Effector memory CD4-positive, alpha-beta T cell (primary cell): ENCODE results near the gene TSPAN16.

Source experiments
- DNase-seq, 3 donors: peaks; one replicate each; pipeline ENCODE4 v3.0.0-alpha.2; 2020
- H3K27ac ChIP-seq: 2 replicates; pipeline ENCODE4 v1.7.0; 2013; ENCODE audit warnings: mild to moderate bottlenecking, low read length, moderate library complexity; ENCODE audit not compliant: insufficient read depth, poor library complexity, severe bottlenecking
- H3K27me3 ChIP-seq: replicated peaks from 2 replicates; pipeline ENCODE4 v1.7.0; 2013; ENCODE audit warnings: mild to moderate bottlenecking, low read length; ENCODE audit not compliant: insufficient read depth, control insufficient read depth, poor library complexity, severe bottlenecking
- H3K36me3 ChIP-seq: 2 replicates; pipeline ENCODE4 v1.7.0; 2013; ENCODE audit warnings: mild to moderate bottlenecking, low read length, moderate library complexity; ENCODE audit not compliant: control insufficient read depth, insufficient read depth
- H3K4me1 ChIP-seq: 2 replicates; pipeline ENCODE4 v1.7.0; 2013; ENCODE audit warnings: low read length, mild to moderate bottlenecking; ENCODE audit not compliant: control insufficient read depth, insufficient read depth, poor library complexity, severe bottlenecking
- H3K4me3 ChIP-seq: 2 replicates; pipeline ENCODE4 v1.7.0; 2013; ENCODE audit warnings: low read length, low read depth, mild to moderate bottlenecking; ENCODE audit not compliant: insufficient read depth, poor library complexity, severe bottlenecking
- H3K9me3 ChIP-seq: 2 replicates; pipeline ENCODE4 v1.7.0; 2013; ENCODE audit warnings: mild to moderate bottlenecking, low read length, moderate library complexity; ENCODE audit not compliant: control insufficient read depth
- total RNA-seq, 3 donors: gene quantifications; one replicate each; lab custom pipeline; 2026; lab: John Stamatoyannopoulos, UW

TSPAN16 gene, protein sequence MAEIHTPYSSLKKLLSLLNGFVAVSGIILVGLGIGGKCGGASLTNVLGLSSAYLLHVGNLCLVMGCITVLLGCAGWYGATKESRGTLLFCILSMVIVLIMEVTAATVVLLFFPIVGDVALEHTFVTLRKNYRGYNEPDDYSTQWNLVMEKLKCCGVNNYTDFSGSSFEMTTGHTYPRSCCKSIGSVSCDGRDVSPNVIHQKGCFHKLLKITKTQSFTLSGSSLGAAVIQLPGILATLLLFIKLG
- 0 reads per million in 3 donors for total RNA-seq

DNA sequence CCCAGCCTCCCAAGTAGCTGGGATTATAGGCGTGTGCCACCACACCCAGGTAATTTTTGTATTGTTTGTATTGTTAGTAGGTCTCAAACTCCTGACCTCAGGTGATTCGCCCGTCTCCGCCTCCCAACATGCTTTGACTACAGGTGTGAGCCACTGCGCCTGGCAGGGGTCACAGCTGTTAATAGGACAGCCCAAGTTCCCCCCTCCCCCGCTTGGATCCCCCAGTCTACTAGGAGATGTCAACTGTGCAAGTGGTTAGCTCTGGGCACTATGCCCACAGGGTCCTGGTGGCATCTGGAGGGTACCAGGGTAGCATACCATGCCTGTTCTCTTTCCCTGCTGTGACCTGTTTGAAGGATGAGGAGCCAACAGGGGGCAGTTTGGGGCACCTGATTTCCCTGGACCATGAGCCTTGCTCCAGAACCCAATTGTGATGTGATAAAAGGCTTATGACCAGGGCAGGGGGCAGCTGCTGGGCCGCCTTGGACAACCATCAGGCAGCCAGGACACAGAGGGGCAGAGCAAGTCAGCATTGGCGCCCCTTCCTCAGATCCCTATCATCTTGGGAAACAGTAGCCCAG lies at the start of gene TSPAN16:
Gene TSPAN16 (plus strand): TSS at position 496 of the 581 bp plus-strand sequence. CDS start 138 bp downstream, outside the sequence.
- Histone ChIP-seq H3K9me3 (no peaks in the 10 kb centered on the region), H3K4me1 (peaks cover 4% of the 10 kb centered on the region), H3K27me3 (peaks cover 10% of the 10 kb centered on the region), H3K27ac (no peak within 1 kb of the TSS), H3K36me3 (no peaks in the 10 kb centered on the region), H3K4me3 (no peak within 1 kb of the TSS)
- DNase-seq, result no peak

DNA sequence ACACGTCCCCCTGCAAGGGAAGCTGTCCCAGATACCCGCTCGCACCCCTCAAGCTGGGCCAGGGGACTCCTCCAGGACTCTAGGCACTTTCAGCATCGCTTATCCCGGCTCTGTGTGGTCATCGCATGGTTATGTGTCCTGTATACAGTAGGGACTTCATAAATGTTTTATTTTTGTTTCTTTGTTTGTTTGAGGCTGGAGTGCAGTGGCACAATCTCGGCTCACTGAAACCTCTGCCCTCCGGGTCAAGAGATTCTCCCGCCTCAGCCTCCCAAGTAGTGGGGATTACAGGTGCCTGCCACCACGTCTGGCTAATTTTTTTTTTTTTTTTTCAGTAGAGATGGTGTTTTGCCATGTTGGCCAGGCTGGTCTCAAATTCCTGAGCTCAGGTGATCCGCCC lies 49.0 kb upstream of the TSPAN16 start:
- H3K9me3 ChIP-seq, result no peaks in the 10 kb centered on the region
- H3K36me3 ChIP-seq, result no peaks in the 10 kb centered on the region
- H3K4me1 ChIP-seq, result no peaks in the 10 kb centered on the region
- DNase-seq, result no peak
- peaks cover 4% of the 10 kb centered on the region for H3K27me3 ChIP-seq
- no peak overlapping the region for H3K27ac ChIP-seq
- no peak overlapping the region for H3K4me3 ChIP-seq

DNA sequence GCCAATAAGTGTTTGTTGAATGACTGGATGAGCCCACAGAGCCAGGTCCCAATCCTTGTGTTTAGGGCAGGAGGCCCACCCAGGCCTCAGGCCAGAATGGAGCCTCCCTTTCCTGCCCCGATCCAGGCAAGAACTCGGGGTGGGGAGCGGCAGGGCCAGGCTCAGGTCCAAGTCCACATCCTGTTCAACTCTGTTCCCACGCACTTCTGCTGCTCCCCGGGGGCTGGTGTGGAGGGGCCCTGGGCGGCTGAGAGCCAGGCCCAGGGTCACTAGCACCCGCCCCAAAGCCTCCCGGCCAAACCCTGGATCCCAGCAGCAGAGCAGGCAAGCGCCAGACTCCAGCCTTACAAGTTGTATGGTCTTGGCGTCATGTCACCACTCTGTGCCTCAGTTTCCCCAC lies 48.6 kb upstream of the TSPAN16 start:
- no peaks in the 10 kb centered on the region for H3K36me3 ChIP-seq
- no peaks in the 10 kb centered on the region for H3K9me3 ChIP-seq
- DNase-seq, result no peak
- no peak overlapping the region for H3K4me3 ChIP-seq
- H3K4me1 ChIP-seq, result no peaks in the 10 kb centered on the region
- H3K27ac ChIP-seq, result no peak overlapping the region
- peaks cover 4% of the 10 kb centered on the region for H3K27me3 ChIP-seq

DNA sequence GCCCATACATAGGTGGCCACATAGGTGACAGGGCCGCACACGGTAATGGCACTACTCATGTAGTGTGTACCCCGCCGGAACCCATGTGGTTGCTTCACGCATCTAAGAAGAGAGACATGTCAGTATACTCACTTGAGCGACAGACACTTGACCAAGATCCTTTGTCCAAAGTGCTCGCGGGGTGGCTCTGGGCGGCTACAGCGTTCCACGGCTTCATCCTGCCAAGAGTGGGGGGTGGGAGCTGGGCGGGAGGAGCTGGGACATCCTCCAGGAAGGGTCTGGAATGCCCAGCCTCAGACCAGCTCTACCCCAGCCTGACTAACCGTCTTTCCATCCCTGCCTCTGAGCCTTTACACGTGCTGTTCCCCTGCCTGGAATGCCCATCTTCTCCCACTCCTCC lies 48.0 kb upstream of the TSPAN16 start:
- H3K27ac ChIP-seq, result no peak overlapping the region
- no peaks in the 10 kb centered on the region for H3K4me1 ChIP-seq
- H3K27me3 ChIP-seq, result peaks cover 3% of the 10 kb centered on the region
- DNase-seq, result no peak
- no peaks in the 10 kb centered on the region for H3K36me3 ChIP-seq
- no peak overlapping the region for H3K4me3 ChIP-seq
- no peaks in the 10 kb centered on the region for H3K9me3 ChIP-seq

DNA sequence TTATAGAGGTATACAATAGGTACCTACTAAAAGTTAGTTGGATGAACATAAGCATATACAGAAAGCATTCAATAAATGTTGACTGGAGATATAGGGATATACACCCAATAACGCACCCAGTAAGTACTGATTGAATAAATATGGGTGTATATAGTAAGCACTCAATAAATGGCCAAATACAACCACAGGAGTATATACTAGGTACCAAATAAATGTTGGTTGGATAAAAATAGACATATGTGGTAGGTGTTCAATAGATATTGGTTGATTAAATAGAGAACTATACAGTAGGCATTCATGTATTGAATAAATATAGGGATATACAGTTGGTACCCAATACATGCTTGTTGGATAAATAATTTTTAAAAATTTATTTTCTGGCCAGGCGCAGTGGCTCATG lies 47.1 kb upstream of the TSPAN16 start:
- Histone ChIP-seq H3K36me3 (no peaks in the 10 kb centered on the region), H3K4me1 (no peaks in the 10 kb centered on the region), H3K4me3 (no peak overlapping the region), H3K27me3 (no peaks in the 10 kb centered on the region), H3K9me3 (no peaks in the 10 kb centered on the region), H3K27ac (no peak overlapping the region)
- no peak for DNase-seq

DNA sequence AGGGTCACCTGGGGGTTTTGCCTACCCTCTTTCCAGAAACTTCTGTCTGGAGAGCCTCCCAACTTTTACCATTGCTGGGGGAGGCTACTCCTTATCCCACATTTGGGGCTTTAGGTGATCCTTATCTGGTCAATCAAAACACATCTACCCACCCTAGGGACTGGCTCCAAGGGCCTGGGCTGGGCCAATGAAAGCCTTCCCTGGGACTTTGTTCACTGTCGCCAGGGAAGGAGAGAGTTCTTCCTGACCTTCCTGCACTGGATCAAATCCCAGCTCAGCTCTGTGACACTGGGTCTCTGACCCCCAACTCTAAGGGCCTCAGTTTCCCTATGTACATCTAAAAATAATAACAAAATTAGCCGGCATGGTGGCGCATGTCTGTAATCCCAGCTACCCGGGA lies 44.7 kb upstream of the TSPAN16 start:
- no peaks in the 10 kb centered on the region for H3K27me3 ChIP-seq
- no peaks in the 10 kb centered on the region for H3K4me1 ChIP-seq
- H3K4me3 ChIP-seq, result no peak overlapping the region
- no peak for DNase-seq
- H3K9me3 ChIP-seq, result no peaks in the 10 kb centered on the region
- H3K36me3 ChIP-seq, result no peaks in the 10 kb centered on the region
- no peak overlapping the region for H3K27ac ChIP-seq

DNA sequence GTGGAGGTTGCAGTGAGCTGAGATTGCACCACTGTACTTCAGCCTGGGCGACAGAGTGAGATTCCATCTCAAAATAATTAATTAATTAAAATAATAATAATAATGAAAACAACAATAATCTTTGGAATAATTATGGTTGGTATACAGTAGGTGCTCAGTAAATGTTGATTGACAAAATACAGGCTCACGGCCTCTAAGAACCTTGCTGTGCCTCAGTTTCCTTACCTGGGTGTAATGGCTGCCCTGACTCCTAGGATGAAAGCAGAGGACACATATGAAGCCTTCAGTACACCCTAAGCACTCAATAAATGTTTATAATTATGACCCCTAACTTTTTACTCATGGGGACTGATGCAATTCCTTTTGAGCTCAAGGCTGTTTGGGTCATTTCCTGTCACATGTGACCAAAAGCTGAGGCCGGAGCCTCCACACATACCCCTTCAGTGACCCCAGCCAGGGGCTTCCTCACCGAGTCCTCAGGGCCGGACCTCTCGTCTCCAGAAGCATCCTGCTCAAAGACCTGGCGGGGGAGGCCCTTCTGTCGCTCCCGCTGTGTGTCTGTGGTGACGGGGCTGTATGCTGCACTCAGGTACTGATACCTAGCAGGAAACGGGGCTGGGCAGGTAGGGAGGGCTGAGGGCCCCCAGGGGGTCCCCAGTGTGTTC lies 44.2 kb upstream of the TSPAN16 start:
- no peaks in the 10 kb centered on the region for H3K9me3 ChIP-seq
- H3K4me3 ChIP-seq, result no peak overlapping the region
- no peak overlapping the region for H3K27ac ChIP-seq
- no peak for DNase-seq
- H3K36me3 ChIP-seq, result no peaks in the 10 kb centered on the region
- H3K27me3 ChIP-seq, result no peaks in the 10 kb centered on the region
- H3K4me1 ChIP-seq, result no peaks in the 10 kb centered on the region

DNA sequence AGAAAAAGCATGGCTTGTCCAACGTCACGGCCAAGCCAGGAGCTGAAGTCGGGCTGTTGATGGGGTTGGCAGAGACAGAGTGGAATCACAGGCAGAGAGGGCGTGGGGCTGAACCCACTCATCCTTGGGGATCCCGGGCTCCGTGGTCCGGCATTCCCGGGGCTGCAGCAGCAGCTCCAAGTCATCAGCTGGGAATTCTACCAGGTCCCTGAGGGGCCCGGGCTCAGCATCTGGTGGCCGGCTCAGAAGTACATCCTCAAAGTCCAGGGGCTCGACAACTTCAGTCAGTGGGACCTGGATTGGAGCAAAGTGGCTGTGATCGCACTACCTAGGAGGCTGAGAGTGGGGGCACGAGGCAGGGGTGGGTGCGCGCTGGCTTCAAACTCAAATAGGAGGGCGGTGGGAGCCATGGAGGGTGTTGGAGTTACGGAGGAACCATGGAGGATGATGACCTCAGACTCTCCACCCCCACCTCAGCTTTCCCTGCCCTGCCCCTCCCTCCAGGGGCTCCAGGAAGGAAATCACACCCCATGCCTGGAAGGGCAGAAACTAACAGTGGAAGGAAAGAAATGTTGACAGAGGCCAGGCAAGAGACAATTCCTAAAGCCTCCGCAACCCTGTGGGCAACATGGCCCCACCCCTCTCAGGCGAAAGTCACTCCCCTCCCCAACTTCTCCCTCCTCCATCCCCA lies 43.1 kb upstream of the TSPAN16 start:
- no peaks in the 10 kb centered on the region for H3K9me3 ChIP-seq
- DNase-seq, result no peak
- no peaks in the 10 kb centered on the region for H3K4me1 ChIP-seq
- H3K4me3 ChIP-seq, result no peak overlapping the region
- no peaks in the 10 kb centered on the region for H3K36me3 ChIP-seq
- no peaks in the 10 kb centered on the region for H3K27me3 ChIP-seq
- H3K27ac ChIP-seq, result no peak overlapping the region

DNA sequence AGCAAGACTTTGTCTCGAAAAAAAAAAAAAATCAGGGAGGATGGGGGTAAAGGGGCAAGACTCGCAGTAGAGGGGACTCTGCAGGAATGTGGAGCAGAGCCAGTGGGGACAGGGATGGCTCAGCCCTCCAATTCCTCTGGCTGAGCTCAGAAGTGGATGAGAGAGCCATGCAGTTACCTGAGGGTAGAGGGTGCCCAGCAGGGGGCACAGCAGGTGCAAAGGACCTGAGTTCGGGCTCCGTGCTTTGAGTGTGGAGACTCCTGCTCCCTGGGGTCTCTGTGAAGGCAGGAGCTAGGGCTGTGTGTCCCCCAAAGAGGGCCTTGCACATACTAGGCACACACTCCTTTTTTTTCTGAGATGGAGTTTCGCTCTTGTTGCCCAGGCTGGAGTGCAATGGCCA lies 41.3 kb upstream of the TSPAN16 start:
- Histone ChIP-seq H3K36me3 (no peaks in the 10 kb centered on the region), H3K27ac (no peak overlapping the region), H3K4me3 (no peak overlapping the region), H3K9me3 (no peaks in the 10 kb centered on the region), H3K4me1 (no peaks in the 10 kb centered on the region), H3K27me3 (no peaks in the 10 kb centered on the region)
- no peak for DNase-seq

DNA sequence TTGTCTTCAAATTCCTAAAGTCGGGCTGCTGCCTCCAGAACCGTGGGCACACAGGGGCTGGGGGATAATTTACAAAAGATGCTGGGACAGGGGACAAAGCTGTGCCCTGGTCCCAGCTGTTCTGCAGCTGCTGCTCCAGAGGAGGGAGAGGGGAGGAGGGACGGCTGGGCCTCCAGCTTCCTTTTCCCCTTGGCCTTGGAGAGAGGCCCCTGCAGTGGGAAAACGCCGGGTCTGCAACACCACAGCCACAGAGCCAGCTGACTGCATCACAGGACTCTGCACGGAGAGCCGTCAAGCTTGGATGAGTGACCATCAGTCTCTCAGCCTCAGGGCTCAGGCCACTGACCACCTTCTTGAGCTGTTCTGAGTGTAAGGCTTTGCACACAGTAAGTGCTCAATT lies 39.8 kb upstream of the TSPAN16 start:
- Histone ChIP-seq H3K4me1 (no peaks in the 10 kb centered on the region), H3K9me3 (no peaks in the 10 kb centered on the region), H3K4me3 (no peak overlapping the region), H3K27ac (no peak overlapping the region), H3K36me3 (no peaks in the 10 kb centered on the region), H3K27me3 (peaks cover 1% of the 10 kb centered on the region)
- DNase-seq, result no peak
